ENCODE measurements around the gene OR1F1. TPM values are rescaled to one million over a fixed set of nuclear protein-coding genes. Genes with fewer than 3 reads are reported as not detected.
A peak's percentile ranks its signal among the peaks of the same experiment; 100 is the strongest.

OR1F1 gene
- total and polyA plus RNA-seq, 5 experiments from 2014 or later = not detected

GRCh38 chr16:3242709-3243108 lies 54.7 kb downstream of the OR1F1 start:
- H3K4me1 Mint-ChIP-seq = peaks cover 0 to 3% (median 1%) of the 10 kb centered on the region in 4 donors
- H3K27ac Mint-ChIP-seq = no peak overlapping the region
- no peak for DNase-seq
- no peak overlapping the region for H3K4me3 Mint-ChIP-seq
- peaks cover 2 to 13% (median 4%) of the 10 kb centered on the region in 5 donors for H3K27me3 Mint-ChIP-seq
- no peak for ATAC-seq
- no peaks in the 10 kb centered on the region for H3K9me3 Mint-ChIP-seq
- peaks cover 0 to 4% (median 2%) of the 10 kb centered on the region in 3 donors for H3K36me3 Mint-ChIP-seq
- POLR2A ChIA-PET = interaction anchor here (0.6 to 0.7 kb wide), 3 partner anchors 9 to 330 kb away, joined by 3 to 5 read pairs (median 5); no protein-coding TSS in a partner anchor

GRCh38 chr16:3243882-3244281 lies 55.9 kb downstream of the OR1F1 start:
- no peaks in the 10 kb centered on the region for H3K9me3 Mint-ChIP-seq
- no peak for DNase-seq
- H3K36me3 Mint-ChIP-seq = peaks cover 0 to 4% (median 2%) of the 10 kb centered on the region in 3 donors
- peaks cover 2 to 14% (median 4%) of the 10 kb centered on the region in 5 donors for H3K27me3 Mint-ChIP-seq
- POLR2A ChIA-PET = no interaction called here
- no peak for ATAC-seq
- H3K27ac Mint-ChIP-seq = peak overlapping the region in 1 of 10 donors; percentile 67
- peaks cover 0 to 3% (median 1%) of the 10 kb centered on the region in 4 donors for H3K4me1 Mint-ChIP-seq
- no peak overlapping the region for H3K4me3 Mint-ChIP-seq

GRCh38 chr16:3246002-3246401 lies 58.0 kb downstream of the OR1F1 start:
- H3K36me3 Mint-ChIP-seq = peaks cover 0 to 4% (median 2%) of the 10 kb centered on the region in 3 donors
- no peak for ATAC-seq
- no peak overlapping the region for H3K4me3 Mint-ChIP-seq
- POLR2A ChIA-PET = no interaction called here
- no peak overlapping the region for H3K27ac Mint-ChIP-seq
- H3K4me1 Mint-ChIP-seq = peaks cover 0 to 3% (median 1%) of the 10 kb centered on the region in 4 donors
- no peaks in the 10 kb centered on the region for H3K9me3 Mint-ChIP-seq
- peaks cover 0 to 13% (median 3%) of the 10 kb centered on the region in 5 donors for H3K27me3 Mint-ChIP-seq
- no peak for DNase-seq

GRCh38 chr16:3246876-3247275 lies 58.9 kb downstream of the OR1F1 start:
- peaks cover 0 to 4% (median 2%) of the 10 kb centered on the region in 3 donors for H3K36me3 Mint-ChIP-seq
- H3K4me1 Mint-ChIP-seq = peaks cover 0 to 3% (median 1%) of the 10 kb centered on the region in 4 donors
- no peak overlapping the region for H3K27ac Mint-ChIP-seq
- peak overlapping the region in 1 of 10 donors; percentile 29 for H3K4me3 Mint-ChIP-seq
- peaks cover 0 to 13% (median 3%) of the 10 kb centered on the region in 5 donors for H3K27me3 Mint-ChIP-seq
- ATAC-seq (no peak), DNase-seq (no peak)
- no peaks in the 10 kb centered on the region for H3K9me3 Mint-ChIP-seq
- POLR2A ChIA-PET = no interaction called here

- peaks cover 0 to 3% (median 0%) of the 10 kb centered on the region in 4 donors for H3K4me1 Mint-ChIP-seq
- H3K36me3 Mint-ChIP-seq = no peaks in the 10 kb centered on the region
- no peak for ATAC-seq
- no peaks in the 10 kb centered on the region for H3K9me3 Mint-ChIP-seq
- DNase-seq = no peak
- H3K27ac Mint-ChIP-seq = peak overlapping the region in 1 of 10 donors; percentile 4
- no peak overlapping the region for H3K4me3 Mint-ChIP-seq
- H3K27me3 Mint-ChIP-seq = peaks cover 0 to 13% (median 1%) of the 10 kb centered on the region in 5 donors
- POLR2A ChIA-PET = interaction anchor here (1.8 kb wide), 1 partner anchor 14 kb away, joined by 5 read pairs; no protein-coding TSS in a partner anchor
These were observed 60.6 kb downstream of the OR1F1 start for GRCh38 chr16:3248596-3248995.

- DNase-seq (no peak), ATAC-seq (no peak)
- Mint-ChIP-seq H3K36me3 (no peaks in the 10 kb centered on the region), H3K9me3 (no peaks in the 10 kb centered on the region), H3K4me3 (no peak overlapping the region), H3K27me3 (peaks cover 0 to 13% (median 1%) of the 10 kb centered on the region in 5 donors), H3K4me1 (peaks cover 0 to 3% (median 0%) of the 10 kb centered on the region in 4 donors), H3K27ac (no peak overlapping the region)
- POLR2A ChIA-PET = interaction anchor here (1.8 kb wide), 1 partner anchor 14 kb away, joined by 5 read pairs; no protein-coding TSS in a partner anchor
These were observed 61.0 kb downstream of the OR1F1 start for GRCh38 chr16:3249020-3249419.

- POLR2A ChIA-PET = interaction anchor here (1.8 kb wide), 1 partner anchor 13 kb away, joined by 5 read pairs; no protein-coding TSS in a partner anchor
- Mint-ChIP-seq H3K27me3 (peaks cover 0 to 11% (median 1%) of the 10 kb centered on the region in 5 donors), H3K4me3 (no peak overlapping the region), H3K27ac (no peak overlapping the region), H3K4me1 (peaks cover 0 to 3% (median 0%) of the 10 kb centered on the region in 4 donors), H3K9me3 (no peaks in the 10 kb centered on the region), H3K36me3 (no peaks in the 10 kb centered on the region)
- DNase-seq (no peak), ATAC-seq (no peak)
These were observed 61.4 kb downstream of the OR1F1 start for GRCh38 chr16:3249451-3249850.

- Mint-ChIP-seq H3K27me3 (peaks cover 0 to 6% (median 0%) of the 10 kb centered on the region in 5 donors), H3K4me1 (no peaks in the 10 kb centered on the region), H3K27ac (no peak overlapping the region), H3K9me3 (no peaks in the 10 kb centered on the region), H3K4me3 (no peak overlapping the region), H3K36me3 (no peaks in the 10 kb centered on the region)
- no peak for DNase-seq
- ATAC-seq = no peak
- POLR2A ChIA-PET = interaction anchor here (1.7 to 2.3 kb wide), 2 partner anchors 12 to 70 kb away, joined by 3 to 6 read pairs; no protein-coding TSS in a partner anchor
These were observed 65.0 kb downstream of the OR1F1 start for GRCh38 chr16:3252967-3253366.

- no peak overlapping the region for H3K27ac Mint-ChIP-seq
- POLR2A ChIA-PET = interaction anchor here (1.4 to 2.3 kb wide), 3 partner anchors 9 to 71 kb away, joined by 3 to 6 read pairs (median 6); no protein-coding TSS in a partner anchor
- ATAC-seq (no peak), DNase-seq (no peak)
- H3K27me3 Mint-ChIP-seq = peaks cover 0 to 5% (median 3%) of the 10 kb centered on the region in 5 donors
- peaks cover 0 to 1% (median 0%) of the 10 kb centered on the region in 4 donors for H3K4me1 Mint-ChIP-seq
- H3K36me3 Mint-ChIP-seq = no peaks in the 10 kb centered on the region
- no peak overlapping the region for H3K4me3 Mint-ChIP-seq
- no peaks in the 10 kb centered on the region for H3K9me3 Mint-ChIP-seq
These were observed 66.3 kb downstream of the OR1F1 start for GRCh38 chr16:3254309-3254708.

Other genes with a start within 250 kb of the OR1F1 start
- not detected for gene KREMEN2, start 223.9 kb upstream of the OR1F1 start, total RNA-seq
- gene KREMEN2, start 223.9 kb upstream of the OR1F1 start, polyA plus RNA-seq = not detected
- under 1 TPM; 0.27 to 0.60 TPM for gene PAQR4, start 218.9 kb upstream of the OR1F1 start, total RNA-seq
- gene PAQR4, start 218.9 kb upstream of the OR1F1 start, polyA plus RNA-seq = under 1 TPM in 2 of 3 donors, not detected in 1; 0.28 to 0.79 TPM
- not detected for gene PKMYT1, start 207.8 kb upstream of the OR1F1 start, total RNA-seq
- gene PKMYT1, start 207.8 kb upstream of the OR1F1 start, polyA plus RNA-seq = under 1 TPM in 1 of 3 donors, not detected in 2; 0.37 TPM
- gene CLDN9, start 175.3 kb upstream of the OR1F1 start, total RNA-seq = not detected
- gene CLDN9, start 175.3 kb upstream of the OR1F1 start, polyA plus RNA-seq = not detected
- not detected for gene CLDN6, start 170.0 kb upstream of the OR1F1 start, total RNA-seq
- not detected for gene CLDN6, start 170.0 kb upstream of the OR1F1 start, polyA plus RNA-seq
- under 1 TPM in 1 of 2 experiments, not detected in 1; 0.57 TPM for gene TNFRSF12A, start 167.8 kb upstream of the OR1F1 start, total RNA-seq
- under 1 TPM in 1 of 3 donors, not detected in 2; 0.33 TPM for gene TNFRSF12A, start 167.8 kb upstream of the OR1F1 start, polyA plus RNA-seq
- gene HCFC1R1, start 164.3 kb upstream of the OR1F1 start, total RNA-seq = 10 to 100 TPM; 14.0 to 15.1 TPM
- 10 to 100 TPM; 13.1 to 16.5 (median 16.5) TPM for gene HCFC1R1, start 164.3 kb upstream of the OR1F1 start, polyA plus RNA-seq
- 10 to 100 TPM; 24.2 to 24.9 TPM for gene THOC6, start 164.2 kb upstream of the OR1F1 start, total RNA-seq
- gene THOC6, start 164.2 kb upstream of the OR1F1 start, polyA plus RNA-seq = 10 to 100 TPM; 45.2 to 59.0 (median 58.8) TPM
- not detected for gene BICDL2, start 151.3 kb upstream of the OR1F1 start, total RNA-seq
- not detected for gene BICDL2, start 151.3 kb upstream of the OR1F1 start, polyA plus RNA-seq
- gene MMP25, start 141.6 kb upstream of the OR1F1 start, total RNA-seq = under 1 TPM; 0.38 to 0.60 TPM
- gene MMP25, start 141.6 kb upstream of the OR1F1 start, polyA plus RNA-seq = under 1 TPM; 0.36 to 0.94 (median 0.60) TPM
- gene IL32, start 122.6 kb upstream of the OR1F1 start, total RNA-seq = 100 to 1,000 TPM; 363 to 375 TPM
- 1,000 to 10,000 TPM; 1,686 to 2,118 (median 1,952) TPM for gene IL32, start 122.6 kb upstream of the OR1F1 start, polyA plus RNA-seq
- under 1 TPM in 1 of 2 experiments, not detected in 1; 0.26 TPM for gene ZSCAN10, start 88.9 kb upstream of the OR1F1 start, total RNA-seq
- not detected for gene ZSCAN10, start 88.9 kb upstream of the OR1F1 start, polyA plus RNA-seq
- not detected for gene ZNF205, start 75.6 kb upstream of the OR1F1 start, total RNA-seq
- not detected for gene ZNF205, start 75.6 kb upstream of the OR1F1 start, polyA plus RNA-seq
- gene ZNF213, start 53.2 kb upstream of the OR1F1 start, total RNA-seq = 1 to 10 TPM; 8.9 to 9.2 TPM
- gene ZNF213, start 53.2 kb upstream of the OR1F1 start, polyA plus RNA-seq = 1 to 10 TPM in 1 of 3 donors, under 1 TPM in 2; 0.27 to 2.5 (median 0.90) TPM
- 10 to 100 TPM; 24.5 to 25.8 TPM for gene ZNF200, start 47.0 kb downstream of the OR1F1 start, total RNA-seq
- gene ZNF200, start 47.0 kb downstream of the OR1F1 start, polyA plus RNA-seq = 10 to 100 TPM in 2 of 3 donors, 1 to 10 TPM in 1; 6.8 to 14.3 (median 13.9) TPM
- under 1 TPM; 0.41 to 0.60 TPM for gene MEFV, start 68.4 kb downstream of the OR1F1 start, total RNA-seq
- gene MEFV, start 68.4 kb downstream of the OR1F1 start, polyA plus RNA-seq = not detected
- 10 to 100 TPM; 53.5 to 60.1 TPM for gene ZNF263, start 95.3 kb downstream of the OR1F1 start, total RNA-seq
- 10 to 100 TPM; 33.9 to 62.2 (median 54.2) TPM for gene ZNF263, start 95.3 kb downstream of the OR1F1 start, polyA plus RNA-seq
- gene TIGD7, start 117.2 kb downstream of the OR1F1 start, total RNA-seq = 10 to 100 TPM; 12.6 to 15.6 TPM
- gene TIGD7, start 117.2 kb downstream of the OR1F1 start, polyA plus RNA-seq = 1 to 10 TPM; 5.8 to 7.0 (median 5.8) TPM
- gene ZNF75A, start 117.3 kb downstream of the OR1F1 start, total RNA-seq = 100 to 1,000 TPM; 117 to 128 TPM
- 10 to 100 TPM; 18.2 to 32.3 (median 23.6) TPM for gene ZNF75A, start 117.3 kb downstream of the OR1F1 start, polyA plus RNA-seq
- not detected for gene OR2C1, start 167.7 kb downstream of the OR1F1 start, total RNA-seq
- gene OR2C1, start 167.7 kb downstream of the OR1F1 start, polyA plus RNA-seq = under 1 TPM in 2 of 3 donors, not detected in 1; 0.39 TPM
- gene ZSCAN32, start 212.8 kb downstream of the OR1F1 start, total RNA-seq = 10 to 100 TPM; 26.8 to 28.4 TPM
- 10 to 100 TPM in 2 of 3 donors, 1 to 10 TPM in 1; 8.6 to 20.8 (median 19.0) TPM for gene ZSCAN32, start 212.8 kb downstream of the OR1F1 start, polyA plus RNA-seq
- gene ZNF174, start 213.0 kb downstream of the OR1F1 start, total RNA-seq = 10 to 100 TPM; 17.1 to 19.7 TPM
- 10 to 100 TPM; 12.3 to 18.8 (median 14.0) TPM for gene ZNF174, start 213.0 kb downstream of the OR1F1 start, polyA plus RNA-seq